Prostate gland (tissue), 2 donors: ENCODE results near the gene SMIM24. TPM values are rescaled to one million over a fixed set of nuclear protein-coding genes. Genes with fewer than 3 reads are reported as not detected.
"Not testable (repeated sequence)": the region's sequence is repeated elsewhere in the genome, so short reads cannot be mapped to it uniquely, and the experiment has no call there.

Experiments
- DNase-seq: peaks from one replicate; pipeline ENCODE4 v3.0.0-alpha.2; 2019; ENCODE audit warnings: low spot score
- H3K27ac ChIP-seq, 2 donors: fragments of 200-600 bp; sonication (generic); 2 replicates each; pipeline ENCODE4 v1.5.1; 2017 to 2019
- H3K27me3 ChIP-seq: fragments of 200-600 bp; sonication (generic); replicated peaks from 2 replicates; pipeline ENCODE4 v1.5.1; 2019; ENCODE audit not compliant: insufficient read depth
- H3K36me3 ChIP-seq, 2 donors: fragments of 200-600 bp; sonication (generic); 1 replicate in 1 of 2; 2 replicates in 1 of 2; pipeline versions ENCODE4 v1.5.1 to v1.8.1; 2017 to 2019
- H3K4me1 ChIP-seq: fragments of 200-600 bp; sonication (generic); replicated peaks from 2 replicates; pipeline ENCODE4 v1.5.1; 2019
- H3K4me3 ChIP-seq, 2 donors: fragments of 200-600 bp; sonication (generic); 2 replicates each; pipeline ENCODE4 v1.5.1; 2017 to 2019
- H3K9me3 ChIP-seq: fragments of 200-600 bp; sonication (generic); 2 replicates; pipeline ENCODE4 v1.5.1; 2017
- POLR2A ChIP-seq: fragments of 450-650 bp; IDR thresholded peaks from one replicate; pipeline ENCODE4 v1.6.1; 2016; ENCODE audit warnings: antibody characterized with exemption, mild to moderate bottlenecking
- POLR2AphosphoS5 ChIP-seq: sonication (generic); formaldehyde crosslinking; IDR thresholded peaks from one replicate; pipeline ENCODE4 v1.6.1; 2017; ENCODE audit warnings: antibody characterized with exemption
- WGBS: methylation state at CpG from one replicate; pipeline ENCODE4 v1.1.5; 2018; 5-methylcytosine and 5-hydroxymethylcytosine counted together
- intact Hi-C: fragments of 100-400 bp; cut with DNase I; formaldehyde crosslinking; loops from one replicate; pipeline ENCODE4 v1.14.2; 2022
- small RNA-seq, 2 donors: library from RNA; depleted of rRNA; stranded (forward); fragments of <200 nt; gene quantifications; one replicate each; pipeline ENCODE3, GENCODE V24; 2016
- total RNA-seq, 2 donors: library from RNA; depleted of rRNA; stranded (reverse); fragments of >200 nt; gene quantifications; one replicate each; pipeline ENCODE4 v1.1.0, GENCODE V29; 2016
- TF ChIP-seq, protein P1 (sequence below), 4 experiments: fragments of 200-600 bp in 2 of 4; fragments of 450-650 bp in 2 of 4; sonication (generic) in 2 of 4; IDR thresholded peaks; 1 replicate in 3 of 4; 2 replicates in 1 of 4; pipeline ENCODE4 v1.5.1; 2016 to 2019; ENCODE audit warnings: antibody characterized with exemption in 4 of 4, mild to moderate bottlenecking in 2 of 4, moderate library complexity in 2 of 4

SMIM24 gene
- total RNA-seq, 2 donors from 2014 or later, result 0.32 to 1.6 TPM

DNA sequence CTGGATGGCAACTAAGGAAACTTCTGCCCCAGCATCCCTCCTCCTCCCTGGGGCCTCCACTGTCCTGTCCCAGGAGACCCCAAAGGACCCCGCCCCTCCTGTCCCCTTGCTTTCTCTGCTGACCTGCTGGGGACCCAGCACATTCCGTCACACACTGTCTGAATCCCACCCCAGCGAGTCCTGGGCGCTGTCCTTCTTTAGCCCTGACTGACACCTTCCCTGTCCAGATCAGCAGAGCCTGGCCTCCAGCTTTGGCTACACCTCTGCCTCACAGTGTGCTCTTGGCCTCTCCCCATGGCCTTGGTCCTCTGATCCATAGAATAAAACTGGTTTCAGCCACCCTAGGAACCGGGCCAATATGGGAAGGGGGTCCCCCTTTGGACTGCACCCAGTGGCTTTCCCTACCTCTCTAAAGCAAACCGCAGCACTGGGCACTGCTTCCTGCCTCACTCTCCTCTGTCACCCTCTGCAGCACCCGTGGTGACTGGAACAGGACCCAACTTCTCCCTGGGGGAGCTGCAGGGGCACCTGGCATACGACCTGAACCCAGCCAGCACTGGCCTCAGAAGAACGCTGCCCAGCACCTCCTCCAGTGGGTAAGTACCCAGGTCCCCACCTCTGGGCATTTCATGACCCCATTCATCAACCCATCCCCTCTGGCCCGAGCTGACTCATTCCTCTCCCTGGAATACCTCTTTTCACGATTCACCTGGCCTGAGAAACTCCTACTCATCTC, 46.4 kb downstream of the SMIM24 start:
- DNase-seq, result no peak
- peak overlapping the region; percentile 85 to 90 for H3K27ac ChIP-seq
- WGBS, result 94% methylated on average over 11 of the region's 11 CpGs
- H3K27me3 ChIP-seq, result no peaks in the 10 kb centered on the region
- H3K9me3 ChIP-seq, result no peaks in the 10 kb centered on the region
- no peak overlapping the region for H3K4me3 ChIP-seq
- H3K4me1 ChIP-seq, result peaks cover 14% of the 10 kb centered on the region
- TF ChIP-seq POLR2A, result no peak
- H3K36me3 ChIP-seq, result no peaks in the 10 kb centered on the region
- intact Hi-C loops, result loop anchor here (5.0 kb wide), 1 partner anchor 33 kb away; no protein-coding TSS in a partner anchor

DNA sequence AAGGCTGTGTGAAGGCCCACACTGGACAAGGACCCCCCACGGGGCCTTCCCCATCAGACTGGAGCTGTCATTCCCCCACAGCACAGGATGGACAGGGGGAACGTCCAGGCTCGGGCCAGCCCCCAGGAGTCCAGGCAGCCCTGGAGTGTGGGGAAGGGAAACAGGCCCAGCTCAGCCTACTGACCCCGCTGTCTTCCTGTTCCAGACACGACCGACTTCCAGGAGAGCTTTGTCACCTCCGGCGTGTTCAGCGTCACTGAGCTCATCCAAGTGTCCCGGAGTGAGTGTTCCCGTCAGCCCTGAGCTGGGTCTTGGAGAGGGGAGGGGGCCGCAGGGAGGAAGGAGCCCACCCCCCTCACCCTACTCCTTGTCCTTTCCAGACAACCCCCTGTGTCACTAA, 47.0 kb downstream of the SMIM24 start:
- H3K27me3 ChIP-seq, result no peaks in the 10 kb centered on the region
- TF ChIP-seq, protein P1, sequence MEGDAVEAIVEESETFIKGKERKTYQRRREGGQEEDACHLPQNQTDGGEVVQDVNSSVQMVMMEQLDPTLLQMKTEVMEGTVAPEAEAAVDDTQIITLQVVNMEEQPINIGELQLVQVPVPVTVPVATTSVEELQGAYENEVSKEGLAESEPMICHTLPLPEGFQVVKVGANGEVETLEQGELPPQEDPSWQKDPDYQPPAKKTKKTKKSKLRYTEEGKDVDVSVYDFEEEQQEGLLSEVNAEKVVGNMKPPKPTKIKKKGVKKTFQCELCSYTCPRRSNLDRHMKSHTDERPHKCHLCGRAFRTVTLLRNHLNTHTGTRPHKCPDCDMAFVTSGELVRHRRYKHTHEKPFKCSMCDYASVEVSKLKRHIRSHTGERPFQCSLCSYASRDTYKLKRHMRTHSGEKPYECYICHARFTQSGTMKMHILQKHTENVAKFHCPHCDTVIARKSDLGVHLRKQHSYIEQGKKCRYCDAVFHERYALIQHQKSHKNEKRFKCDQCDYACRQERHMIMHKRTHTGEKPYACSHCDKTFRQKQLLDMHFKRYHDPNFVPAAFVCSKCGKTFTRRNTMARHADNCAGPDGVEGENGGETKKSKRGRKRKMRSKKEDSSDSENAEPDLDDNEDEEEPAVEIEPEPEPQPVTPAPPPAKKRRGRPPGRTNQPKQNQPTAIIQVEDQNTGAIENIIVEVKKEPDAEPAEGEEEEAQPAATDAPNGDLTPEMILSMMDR (IDR thresholded peaks at IDR 0.05), result no peak
- TF ChIP-seq POLR2AphosphoS5 (no peak), POLR2A (no peak)
- H3K4me3 ChIP-seq, result no peak overlapping the region
- peaks cover 14% of the 10 kb centered on the region for H3K4me1 ChIP-seq
- H3K36me3 ChIP-seq, result no peaks in the 10 kb centered on the region
- no peaks in the 10 kb centered on the region for H3K9me3 ChIP-seq
- no peak for DNase-seq
- peak overlapping the region; percentile 85 to 90 for H3K27ac ChIP-seq
- intact Hi-C loops, result loop anchor here (5.0 kb wide), 1 partner anchor 34 kb away; no protein-coding TSS in a partner anchor
- 86% methylated on average over 10 of the region's 12 CpGs for WGBS

DNA sequence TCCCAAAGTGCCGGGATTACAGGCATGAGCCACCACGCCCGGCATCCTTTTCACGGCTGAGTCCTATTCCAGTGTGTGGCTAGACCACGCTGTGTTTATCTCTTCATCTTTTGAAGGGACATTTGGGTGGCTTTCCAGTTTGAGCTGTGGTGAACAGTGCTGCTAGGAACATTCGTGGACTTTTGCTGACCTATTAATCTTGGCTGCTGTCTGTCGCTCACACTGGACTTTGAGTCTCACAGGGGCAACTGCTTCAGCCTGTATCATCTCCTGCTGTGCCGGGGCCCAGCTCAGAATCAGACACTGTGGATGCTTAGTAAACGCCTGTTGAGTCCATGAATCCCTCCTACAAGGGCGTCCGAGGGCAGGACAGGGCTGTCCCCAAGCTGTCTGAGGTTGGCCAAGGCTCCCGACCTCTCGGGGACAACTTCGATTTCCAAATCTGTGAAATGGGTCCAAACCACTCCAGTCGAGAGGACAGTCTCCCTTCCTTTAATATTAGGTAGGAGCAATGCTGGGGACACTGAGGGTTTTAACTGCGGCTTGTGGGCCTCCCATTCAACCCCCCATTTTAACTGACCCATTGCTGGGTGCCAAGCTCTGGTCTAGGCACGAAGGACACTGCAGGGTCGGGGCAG, 48.4 kb downstream of the SMIM24 start:
- 88% methylated on average over 18 of the region's 18 CpGs for WGBS
- peak overlapping the region; percentile 56 to 90 for H3K27ac ChIP-seq

DNA sequence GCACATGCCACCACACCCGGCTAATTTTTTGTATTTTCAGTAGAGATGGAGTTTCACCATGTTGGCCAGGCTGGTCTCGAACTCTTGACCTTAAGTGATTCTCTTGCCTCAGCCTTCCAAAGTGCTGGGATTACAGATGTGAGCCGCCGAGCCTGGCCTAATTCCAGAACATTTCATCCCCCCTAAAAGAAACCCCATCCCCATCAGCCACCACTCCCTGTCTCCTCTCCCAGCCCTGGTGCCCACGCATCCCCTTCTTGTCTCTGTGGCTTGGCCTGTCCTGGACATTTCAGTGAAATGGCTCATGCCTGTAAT, 50.0 kb downstream of the SMIM24 start:
- H3K4me1 ChIP-seq, H3K4me3 ChIP-seq, H3K9me3 ChIP-seq, DNase-seq, H3K36me3 ChIP-seq, H3K27me3 ChIP-seq: not testable (repeated sequence)
- intact Hi-C loops, result loop anchor here (5.0 kb wide), 1 partner anchor 37 kb away; no protein-coding TSS in a partner anchor
- H3K27ac ChIP-seq, result peak overlapping the region; percentile 88 to 90
- 51% methylated on average over 5 of the region's 5 CpGs for WGBS

More for the DNA sequence above, 48.4 kb downstream of the SMIM24 start:
- intact Hi-C loops, result loop anchor here (5.0 kb wide), 1 partner anchor 35 kb away; no protein-coding TSS in a partner anchor
- peaks cover 14% of the 10 kb centered on the region for H3K4me1 ChIP-seq
- H3K4me3 ChIP-seq, result no peak overlapping the region
- no peaks in the 10 kb centered on the region for H3K27me3 ChIP-seq
- no peaks in the 10 kb centered on the region for H3K9me3 ChIP-seq
- DNase-seq, result no peak
- H3K36me3 ChIP-seq, result no peaks in the 10 kb centered on the region
- TF ChIP-seq POLR2AphosphoS5, result no peak
- TF ChIP-seq, protein P1 (IDR thresholded peaks at IDR 0.05), result no peak
- no peak for TF ChIP-seq POLR2A

DNA sequence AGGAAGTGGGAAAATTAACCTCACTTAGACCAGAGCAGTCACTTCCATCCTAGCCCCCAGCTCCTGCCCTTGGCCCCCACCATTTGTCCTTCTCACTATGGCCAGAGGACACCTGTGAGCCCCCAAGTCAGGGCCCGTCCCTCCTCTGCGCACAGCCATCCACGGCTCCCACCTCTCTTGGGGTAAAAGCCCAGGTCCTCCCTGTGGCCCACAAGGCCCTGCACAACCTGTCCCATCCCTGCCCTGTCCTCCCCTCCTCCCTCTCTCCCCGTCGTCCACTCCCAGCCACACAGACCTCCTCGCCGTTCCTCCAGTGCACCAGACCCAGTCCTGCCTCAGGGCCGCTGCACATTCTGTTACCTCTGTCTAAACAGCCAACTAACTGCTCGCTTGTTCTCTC, 53.9 kb downstream of the SMIM24 start:
- no peak for TF ChIP-seq POLR2AphosphoS5
- TF ChIP-seq, protein P1 (IDR thresholded peaks at IDR 0.05), result no peak
- no peak for TF ChIP-seq POLR2A
- Histone ChIP-seq H3K4me3 (no peak overlapping the region), H3K27ac (peak overlapping the region in 1 of 2 donors; percentile 44), H3K9me3 (no peaks in the 10 kb centered on the region), H3K4me1 (peaks cover 13% of the 10 kb centered on the region), H3K36me3 (no peaks in the 10 kb centered on the region), H3K27me3 (no peaks in the 10 kb centered on the region)
- intact Hi-C loops, result no loop called here
- 91% methylated on average over 9 of the region's 9 CpGs for WGBS
- no peak for DNase-seq

Small RNA genes lying within 50 kb of the gene (small RNA-seq; reads per million reads assigned to genes)
- 0 reads per million in 2 donors for gene RF00212

Other genes starting within 250 kb of the SMIM24 start
- 100 to 1,000 TPM; 160 to 168 TPM for gene NFIC, start 113.9 kb downstream of the SMIM24 start, total RNA-seq
- gene SMIM44, start 2.9 kb upstream of the SMIM24 start, total RNA-seq, result 1 to 10 TPM in 1 of 2 donors, not detected in 1; 1.7 TPM
- gene DOHH, start 20.1 kb upstream of the SMIM24 start, total RNA-seq, result 10 to 100 TPM; 26.1 to 26.9 TPM
- 10 to 100 TPM; 32.2 to 64.9 TPM for gene FZR1, start 25.8 kb upstream of the SMIM24 start, total RNA-seq
- 1 to 10 TPM in 1 of 2 donors, under 1 TPM in 1; 0.41 to 5.3 TPM for gene TEKTIP1, start 58.6 kb upstream of the SMIM24 start, total RNA-seq
- 10 to 100 TPM; 60.5 to 86.1 TPM for gene MFSD12, start 77.1 kb upstream of the SMIM24 start, total RNA-seq
- 100 to 1,000 TPM; 184 to 369 TPM for gene HMG20B, start 92.4 kb upstream of the SMIM24 start, total RNA-seq
- gene GIPC3, start 105.0 kb upstream of the SMIM24 start, total RNA-seq, result 1 to 10 TPM in 1 of 2 donors, under 1 TPM in 1; 0.36 to 1.9 TPM
- gene TBXA2R, start 126.3 kb upstream of the SMIM24 start, total RNA-seq, result 1 to 10 TPM; 1.1 to 4.0 TPM
- 10 to 100 TPM; 38.2 to 52.8 TPM for gene CACTIN, start 146.3 kb upstream of the SMIM24 start, total RNA-seq
- gene PIP5K1C, start 219.9 kb upstream of the SMIM24 start, total RNA-seq, result 10 to 100 TPM; 34.3 to 75.5 TPM
- 10 to 100 TPM; 14.6 to 17.8 TPM for gene TJP3, start 227.9 kb upstream of the SMIM24 start, total RNA-seq